ENCODE results near the gene GCNT1.

DNA sequence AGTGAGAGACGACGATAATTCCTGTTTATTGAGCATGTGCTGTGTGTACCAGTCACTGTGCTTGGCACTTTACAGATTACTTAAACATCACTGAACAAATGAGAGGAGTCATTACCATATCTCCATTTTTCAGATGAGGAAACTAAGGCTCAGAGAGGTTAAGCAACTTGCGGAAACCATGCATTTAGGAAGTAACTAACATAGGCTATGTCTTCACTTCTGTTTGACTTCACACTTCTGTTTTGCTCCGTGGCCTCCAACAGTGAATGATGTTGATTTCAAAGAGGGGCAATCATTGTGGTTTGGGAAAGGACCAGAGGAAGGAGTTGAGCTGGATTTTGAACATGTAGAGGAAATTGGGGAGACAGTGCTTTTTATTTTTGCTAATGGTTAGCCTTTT lies 16.7 kb downstream of the GCNT1 start:
- TF ChIP-seq CTCF (conservative IDR thresholded peaks at IDR 0.05 in 1 of 2, IDR thresholded peaks at IDR 0.05 in 1 of 2; ENCODE audit: low read depth in 1 of 2, low read length in 2 of 2) (no peak), EZH2 (IDR thresholded peaks at IDR 0.05; ENCODE audit: low read length, missing control alignments) (no peak)

All from fibroblast of lung (primary cell).